ENCODE data around the gene PFKFB2. TPM values are rescaled to one million over a fixed set of nuclear protein-coding genes. Genes with fewer than 3 reads are reported as not detected.

The PFKFB2 gene
- total RNA-seq, 2 donors from 2014 or later = 28.2 to 42.8 TPM

GRCh38 chr1:207021139-207021861, 31.8 kb upstream of the PFKFB2 start:
- ATAC-seq (no peak), DNase-seq (no peak)
- intact Hi-C loops (cut with DNase I) = no loop called here

DNA sequence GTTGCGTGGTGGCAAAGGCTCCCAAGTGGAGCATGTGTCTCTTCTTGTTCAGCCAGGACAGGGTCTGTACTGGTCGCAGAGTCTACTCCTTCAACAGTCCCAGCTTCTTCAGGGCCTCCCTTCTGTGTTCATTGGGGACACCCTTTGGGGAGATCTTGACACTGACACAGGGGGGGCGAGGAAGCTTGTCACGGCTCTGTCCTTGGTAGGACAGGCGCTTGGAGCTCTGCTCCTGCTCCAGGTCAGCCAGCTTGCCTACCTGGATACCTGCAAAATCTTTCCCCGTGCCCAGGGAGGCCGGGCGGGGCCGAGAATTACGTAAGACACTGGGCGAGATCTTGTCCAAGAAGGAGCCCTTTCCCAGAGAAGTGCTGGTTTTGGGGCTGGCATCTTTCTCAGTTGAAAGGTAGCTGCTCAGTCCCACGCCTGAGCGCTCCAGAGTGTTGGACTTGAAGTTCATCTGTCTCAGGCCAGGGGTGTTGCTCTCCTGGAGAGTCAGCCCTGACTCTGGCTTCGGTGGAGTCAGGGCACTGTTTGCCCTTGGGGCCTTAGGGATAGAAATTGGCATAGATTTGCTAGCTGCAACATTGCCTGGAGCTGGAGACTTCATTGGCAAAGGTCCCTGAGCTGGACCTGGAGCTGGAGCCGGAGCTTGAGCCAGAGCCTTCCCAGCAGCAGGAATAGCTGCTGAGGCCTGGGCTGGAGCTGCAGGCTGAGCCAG, 31.0 kb upstream of the PFKFB2 start:
- intact Hi-C loops (cut with DNase I) = no loop called here
- no peak for ATAC-seq

DNA sequence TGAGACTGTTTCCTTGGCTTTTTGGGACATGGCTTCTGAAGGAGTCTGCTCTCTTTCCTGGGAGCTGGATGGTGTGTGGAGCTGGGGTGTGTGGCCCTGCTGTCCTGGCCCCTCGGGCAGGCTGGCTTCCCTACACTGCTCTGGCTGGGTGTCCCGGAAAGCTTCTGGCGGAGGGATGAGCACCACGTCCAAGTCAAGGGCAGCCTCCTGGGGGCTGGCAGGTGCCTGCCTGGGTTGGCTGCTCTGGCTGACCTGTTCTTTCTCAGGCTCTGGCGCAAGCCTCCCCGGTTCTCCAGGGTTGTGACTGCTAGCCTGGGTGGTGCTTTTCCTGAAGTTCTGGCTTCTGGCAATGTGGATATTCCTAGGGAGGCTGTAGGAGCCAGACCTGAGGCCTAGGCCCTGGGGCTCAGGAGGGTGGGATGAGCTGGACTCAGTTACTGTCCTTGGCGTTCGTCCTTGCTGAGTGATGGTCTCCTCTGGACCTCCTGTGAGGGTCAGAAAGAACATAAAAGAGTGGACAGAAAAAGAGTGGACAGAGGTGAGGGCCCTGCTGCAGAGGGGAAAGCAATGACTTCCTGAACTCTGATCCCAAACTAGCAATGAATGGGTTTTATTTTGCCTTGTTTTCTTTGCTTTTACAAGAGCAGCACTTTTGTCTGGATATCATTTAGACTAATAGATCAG, 29.9 kb upstream of the PFKFB2 start:
- ATAC-seq (no peak), DNase-seq (no peak)
- intact Hi-C loops (cut with DNase I) = no loop called here

More for the DNA sequence above, 31.0 kb upstream of the PFKFB2 start:
- no peak for DNase-seq

DNA sequence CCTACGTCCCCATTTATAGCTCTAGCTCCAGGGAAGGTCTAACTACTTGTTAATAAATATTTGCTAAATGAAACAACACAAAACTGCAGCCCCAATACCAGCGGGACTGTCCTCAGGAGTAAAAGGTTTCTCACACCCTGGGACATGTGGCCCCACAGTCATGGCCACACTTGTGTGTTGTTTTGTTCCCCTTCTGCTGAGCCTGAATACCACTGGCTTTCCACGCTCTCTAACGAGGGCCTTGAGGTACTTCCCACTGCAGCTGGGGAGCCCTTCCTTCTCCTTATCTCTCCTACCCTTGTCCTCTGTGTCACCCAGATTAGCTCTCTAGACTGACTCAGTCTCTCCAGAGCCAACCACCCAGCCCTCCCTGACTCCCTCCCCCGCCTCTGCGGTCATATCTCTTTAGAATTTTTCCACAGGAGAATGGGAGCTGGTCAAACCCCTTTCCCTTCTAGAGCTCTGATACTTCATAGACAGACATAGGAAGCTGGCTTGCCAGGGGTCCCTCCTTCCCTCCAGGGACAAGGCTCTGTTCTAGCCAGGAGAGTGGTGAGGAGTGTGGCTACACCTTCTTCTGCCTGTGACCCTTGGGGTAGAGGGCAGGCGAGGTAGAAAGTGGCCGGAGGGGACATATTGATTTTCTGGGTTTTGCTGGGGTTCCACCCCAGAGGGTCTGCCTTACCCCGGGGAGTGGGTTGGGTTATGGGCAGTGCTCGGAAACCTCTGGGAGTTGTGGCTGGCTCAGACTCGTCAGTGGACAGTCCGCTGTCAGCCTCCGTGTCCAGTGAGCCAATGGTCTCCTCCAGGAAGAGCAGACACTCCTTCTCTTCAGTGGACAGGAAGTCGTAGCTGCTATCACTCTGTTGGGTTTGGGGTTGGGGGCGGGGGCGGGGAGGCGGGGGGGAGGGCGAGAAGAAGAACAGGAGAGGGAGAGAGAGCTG, 28.6 kb upstream of the PFKFB2 start:
- peak; percentile 47 to 77 for ATAC-seq
- intact Hi-C loops (cut with DNase I) = no loop called here
- peak; percentile 35 for DNase-seq

DNA sequence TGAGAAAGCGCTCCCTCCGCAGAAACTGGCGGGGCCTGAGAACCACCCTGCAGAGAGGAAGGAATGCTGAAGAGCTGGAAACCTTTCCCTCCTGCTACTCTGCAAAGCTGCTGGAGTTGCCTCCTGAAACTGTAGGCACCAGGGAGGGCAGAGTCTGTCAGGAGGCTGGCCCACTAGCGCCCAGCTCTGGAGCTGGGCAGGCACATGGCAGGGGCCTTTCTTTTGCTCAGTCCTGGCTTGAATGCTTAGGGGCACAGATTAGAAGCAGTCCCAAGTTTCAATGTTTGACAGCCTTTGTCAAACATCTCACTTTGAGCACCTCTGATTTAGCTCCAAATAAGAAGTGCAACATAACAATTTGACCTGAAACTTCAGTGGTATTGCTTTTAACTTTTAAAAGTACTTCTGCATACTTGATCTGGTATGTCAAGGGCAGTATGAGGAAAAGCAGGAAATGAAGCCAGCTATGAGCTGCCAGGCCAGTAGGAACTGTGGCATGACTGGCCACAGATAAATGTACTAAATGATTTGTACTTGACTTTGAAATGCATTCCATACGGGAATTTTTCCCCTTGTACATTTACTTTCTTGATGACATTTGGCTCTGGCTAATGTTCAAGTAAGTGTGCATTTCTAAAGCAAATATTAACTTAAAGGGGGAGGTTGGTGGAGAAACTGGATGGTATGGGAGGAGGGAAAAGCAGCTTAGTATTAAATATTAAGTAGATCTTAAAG, 27.8 kb upstream of the PFKFB2 start:
- no peak for DNase-seq
- peak; percentile 63 to 70 for ATAC-seq
- intact Hi-C loops (cut with DNase I) = no loop called here

DNA sequence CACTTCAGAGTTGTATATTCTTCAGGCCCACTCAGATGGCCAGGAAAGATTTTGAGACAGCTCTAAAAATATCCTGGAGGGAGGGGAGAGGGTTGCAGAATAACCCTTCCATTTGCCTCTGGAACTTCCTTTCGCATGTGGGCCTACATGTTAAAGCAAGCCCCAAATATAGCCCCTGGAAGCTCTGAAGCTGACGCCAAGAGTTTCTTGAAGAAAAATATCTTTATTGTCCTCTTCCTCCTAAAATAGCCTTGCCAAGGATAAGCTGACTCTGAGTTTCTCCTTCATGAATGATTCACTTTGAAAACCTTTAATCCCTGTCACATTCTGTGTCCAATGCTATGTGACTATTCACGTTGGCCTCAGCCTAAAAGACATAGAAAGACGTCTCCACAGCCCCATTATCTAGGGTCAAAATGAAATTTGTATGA, 27.0 kb upstream of the PFKFB2 start:
- DNase-seq (no peak), ATAC-seq (peak in 1 of 2 donors; percentile 4)
- intact Hi-C loops (cut with DNase I) = no loop called here

GRCh38 chr1:207027206-207027777, 25.8 kb upstream of the PFKFB2 start:
- intact Hi-C loops (cut with DNase I) = no loop called here
- DNase-seq (no peak), ATAC-seq (no peak)

DNA sequence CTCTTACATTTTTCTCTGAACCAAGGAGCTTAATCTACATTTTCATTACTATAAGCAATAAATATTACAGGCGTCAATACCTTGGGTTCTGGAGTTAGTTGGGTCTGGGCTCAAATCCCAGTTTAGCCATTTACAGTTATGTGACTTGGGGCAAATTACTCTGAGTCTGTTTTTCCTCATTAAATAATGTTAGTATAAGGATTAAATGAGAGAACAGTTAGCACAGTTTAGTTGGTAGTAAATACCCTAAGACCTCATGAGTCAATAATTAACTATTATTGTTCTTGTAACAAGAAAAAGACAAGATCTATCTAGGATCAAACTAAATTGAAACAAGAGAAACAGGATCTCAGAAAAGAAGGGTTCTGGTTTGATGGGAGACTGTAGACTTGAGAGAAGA, 25.2 kb upstream of the PFKFB2 start:
- ATAC-seq (no peak), DNase-seq (no peak)
- intact Hi-C loops (cut with DNase I) = no loop called here

GRCh38 chr1:207028884-207029650, 24.0 kb upstream of the PFKFB2 start:
- no peak for DNase-seq
- ATAC-seq = no peak
- intact Hi-C loops (cut with DNase I) = no loop called here

DNA sequence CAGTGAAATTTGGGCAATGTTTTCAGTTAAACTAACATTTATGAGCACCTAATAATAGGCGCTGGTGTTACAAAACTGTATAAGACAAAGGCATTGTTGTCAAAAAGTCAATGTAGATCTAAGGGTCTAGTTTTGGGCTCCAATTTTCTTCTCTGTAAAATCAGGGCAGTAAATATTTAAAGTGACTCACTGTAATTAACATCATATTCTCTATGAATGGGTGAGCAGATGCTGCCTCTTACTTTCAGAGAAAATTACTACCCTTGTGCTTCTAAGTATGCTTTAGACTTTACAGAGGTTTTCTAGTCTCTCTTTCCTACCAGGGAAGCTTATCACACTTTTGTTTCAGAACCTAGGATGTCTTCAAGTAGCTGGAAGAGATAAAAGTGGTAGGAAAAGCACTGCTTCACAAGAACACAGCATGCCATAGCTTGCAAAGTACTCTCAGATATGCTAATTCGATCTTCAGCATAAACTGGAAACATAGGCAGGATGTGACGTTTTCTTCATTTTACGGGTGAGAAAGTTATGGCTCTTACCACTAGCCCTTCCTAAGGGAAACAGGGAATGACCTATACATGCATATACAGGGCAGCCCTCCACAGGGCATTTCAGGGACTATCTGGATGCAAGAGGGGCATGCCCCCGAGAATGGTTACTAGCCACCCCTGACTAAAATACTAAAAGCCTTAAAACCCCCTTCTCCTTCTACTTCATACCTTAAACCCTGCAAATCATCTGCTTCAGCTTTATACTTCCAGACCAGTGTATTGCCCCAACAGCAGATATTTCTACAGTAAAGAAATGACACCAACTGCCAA, 23.2 kb upstream of the PFKFB2 start:
- ATAC-seq (no peak), DNase-seq (no peak)
- intact Hi-C loops (cut with DNase I) = no loop called here

GRCh38 chr1:207030522-207031009, 22.5 kb upstream of the PFKFB2 start:
- no peak for ATAC-seq

DNA sequence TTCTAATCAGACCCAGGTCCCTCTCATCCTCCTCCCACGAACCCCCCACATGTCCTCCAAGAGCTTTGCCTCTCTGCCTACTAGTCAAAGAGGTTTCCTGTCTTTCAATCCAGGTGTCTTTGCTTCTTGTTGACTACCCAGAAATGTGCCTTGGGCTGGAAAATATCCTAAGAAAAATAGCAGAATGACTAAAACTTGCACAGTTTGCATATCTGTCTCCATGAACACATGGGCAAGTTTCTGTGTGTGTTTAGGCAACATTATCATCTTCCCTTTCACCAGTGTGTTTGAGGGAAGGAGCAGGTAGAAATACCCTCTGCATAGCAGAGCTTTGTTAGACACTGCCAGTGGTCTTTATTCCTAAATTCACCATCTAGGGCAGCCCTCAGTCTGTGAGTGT, 22.1 kb upstream of the PFKFB2 start:
- ATAC-seq = no peak
- no peak for DNase-seq
- intact Hi-C loops (cut with DNase I) = no loop called here

More at GRCh38 chr1:207030522-207031009, 22.5 kb upstream of the PFKFB2 start:
- no peak for DNase-seq
- intact Hi-C loops (cut with DNase I) = no loop called here

- ATAC-seq = peak in 1 of 2 donors; percentile 24
- intact Hi-C loops (cut with DNase I) = no loop called here
- no peak for DNase-seq
Measured at GRCh38 chr1:207031632-207032264, 21.3 kb upstream of the PFKFB2 start.

DNA sequence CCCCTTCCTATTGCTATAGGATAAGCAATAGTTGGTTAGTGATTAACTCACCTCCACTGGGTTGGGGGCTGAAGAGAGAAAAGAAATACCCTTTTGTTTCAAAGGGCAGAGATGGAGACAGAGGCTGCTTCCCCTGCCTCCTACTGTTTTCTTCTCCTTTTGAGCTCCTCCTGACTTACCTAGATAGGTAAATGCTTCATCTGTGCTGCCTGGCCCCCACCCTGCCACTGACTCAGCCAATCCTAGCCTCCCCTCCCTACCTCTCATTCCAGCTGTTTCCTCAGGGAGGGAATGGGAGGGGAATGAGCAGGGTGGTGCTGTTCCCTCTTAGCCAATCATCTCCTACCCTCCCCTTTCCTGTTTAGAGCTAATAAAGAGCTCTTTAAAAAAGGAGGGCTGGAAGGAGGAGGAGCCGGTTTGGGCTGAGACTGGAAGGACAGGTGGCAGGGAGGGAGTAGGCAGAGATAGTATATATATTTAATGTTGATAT, 20.5 kb upstream of the PFKFB2 start, which contains the start of gene C1orf116:
Gene C1orf116, minus strand, starts transcription at position 229 of the 490 bp plus-strand sequence. CDS start 5,158 bp downstream, outside the sequence.
- peak; percentile 50 to 78 for ATAC-seq
- intact Hi-C loops (cut with DNase I) = no loop called here
- DNase-seq = no peak

GRCh38 chr1:207033302-207033701, 19.8 kb upstream of the PFKFB2 start:
- DNase-seq = no peak

DNA sequence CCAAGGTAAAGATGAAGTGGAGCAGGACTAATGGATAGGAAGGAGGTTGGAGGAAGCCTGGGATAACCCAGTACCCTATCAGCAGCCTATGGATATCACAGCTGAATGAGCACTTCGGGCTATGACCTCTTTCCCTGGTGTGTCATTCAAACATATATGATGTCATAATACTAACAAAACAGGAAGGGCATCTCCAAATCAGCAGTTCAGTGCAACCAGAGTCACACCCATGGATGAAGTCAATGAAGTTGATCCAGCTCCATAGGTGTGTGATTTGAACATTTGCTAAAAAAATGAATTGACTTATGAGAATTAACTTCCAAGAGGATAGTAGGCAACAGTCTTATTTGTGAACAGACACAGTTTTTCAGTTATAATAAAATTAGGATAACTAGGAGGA, 18.9 kb upstream of the PFKFB2 start:
- intact Hi-C loops (cut with DNase I) = no loop called here
- no peak for DNase-seq
- no peak for ATAC-seq

More at GRCh38 chr1:207033302-207033701, 19.8 kb upstream of the PFKFB2 start:
- ATAC-seq = no peak
- intact Hi-C loops (cut with DNase I) = no loop called here
